ENCODE data around the gene DCTD. TPM values are rescaled to one million over a fixed set of nuclear protein-coding genes. Genes with fewer than 3 reads are reported as not detected.

Gene DCTD
- total RNA-seq, 1 experiment from 2014 or later, result 72.7 TPM

DNA sequence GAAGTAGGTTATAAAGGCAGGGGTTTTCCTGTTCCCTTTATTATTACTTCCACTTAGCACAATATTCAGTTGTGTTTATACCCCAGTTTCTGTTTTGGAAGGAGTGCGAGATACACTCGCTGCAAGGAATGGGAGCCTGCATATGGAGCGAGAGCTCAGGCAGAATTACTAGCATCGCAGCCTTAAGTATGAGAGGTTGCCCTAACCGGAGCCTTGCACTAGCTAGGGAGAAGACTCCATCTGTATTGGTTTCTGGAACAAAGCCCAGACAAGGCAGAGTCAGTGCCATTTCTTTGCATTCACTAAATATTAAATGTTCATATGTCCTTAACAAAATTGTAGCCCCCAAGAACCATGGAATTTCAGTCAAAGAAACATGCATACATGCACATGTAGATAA, 6.2 kb upstream of the DCTD start:
- POLR2A ChIA-PET (ENCODE audit: low non-redundant PET), result no interaction called here
- TF ChIP-seq CTCF (conservative IDR thresholded peaks at IDR 0.05; ENCODE audit: low read depth, low read length), result no peak
- no peak for TF ChIP-seq EZH2 (IDR thresholded peaks at IDR 0.05; ENCODE audit: borderline replicate concordance, low read depth, low read length, poor library complexity, severe bottlenecking)
- CTCF ChIA-PET, result no interaction called here
- DNase-seq (ENCODE audit: low spot score), result no peak
- Histone ChIP-seq H3K9me3 (ENCODE audit: low read depth, low read length, poor library complexity, severe bottlenecking) (no peaks in the 10 kb centered on the region), H3K36me3 (ENCODE audit: insufficient read depth, low read length, poor library complexity, severe bottlenecking) (no peaks in the 10 kb centered on the region), H3K4me1 (ENCODE audit: insufficient read depth, low read length, poor library complexity, severe bottlenecking) (no peaks in the 10 kb centered on the region), H3K27ac (ENCODE audit: low read depth, low read length, poor library complexity, severe bottlenecking) (no peak overlapping the region), H3K27me3 (replicated peaks; ENCODE audit: insufficient read depth, low read depth, low read length, poor library complexity) (no peaks in the 10 kb centered on the region), H3K4me3 (ENCODE audit: low read depth, low read length, poor library complexity, severe bottlenecking) (no peak overlapping the region)
- intact Hi-C loops (cut with micrococcal nuclease; ENCODE audit: unreplicated experiment), result loop anchor here (2.0 to 10.0 kb wide), 3 partner anchors 115 to 1779 kb away; no protein-coding TSS in a partner anchor
- no TSS peak for BruUV-seq (replicated peaks)

- POLR2A ChIA-PET (ENCODE audit: low non-redundant PET), result no interaction called here
- H3K27ac ChIP-seq (ENCODE audit: low read depth, low read length, poor library complexity, severe bottlenecking), result no peak overlapping the region
- H3K27me3 ChIP-seq (replicated peaks; ENCODE audit: insufficient read depth, low read depth, low read length, poor library complexity), result no peaks in the 10 kb centered on the region
- H3K36me3 ChIP-seq (ENCODE audit: insufficient read depth, low read length, poor library complexity, severe bottlenecking), result no peaks in the 10 kb centered on the region
- no peaks in the 10 kb centered on the region for H3K9me3 ChIP-seq (ENCODE audit: low read depth, low read length, poor library complexity, severe bottlenecking)
- H3K4me1 ChIP-seq (ENCODE audit: insufficient read depth, low read length, poor library complexity, severe bottlenecking), result peaks cover 5% of the 10 kb centered on the region
- intact Hi-C loops (cut with micrococcal nuclease; ENCODE audit: unreplicated experiment), result loop anchor here (2.0 to 10.0 kb wide), 3 partner anchors 114 to 1778 kb away; no protein-coding TSS in a partner anchor
- no peak for TF ChIP-seq EZH2 (IDR thresholded peaks at IDR 0.05; ENCODE audit: borderline replicate concordance, low read depth, low read length, poor library complexity, severe bottlenecking)
- no peak overlapping the region for H3K4me3 ChIP-seq (ENCODE audit: low read depth, low read length, poor library complexity, severe bottlenecking)
- DNase-seq (ENCODE audit: low spot score), result no peak
- no TSS peak for BruUV-seq (replicated peaks)
- CTCF ChIA-PET, result no interaction called here
These were observed 5.5 kb upstream of the DCTD start for GRCh38 chr4:182922501-182923284.

DNA sequence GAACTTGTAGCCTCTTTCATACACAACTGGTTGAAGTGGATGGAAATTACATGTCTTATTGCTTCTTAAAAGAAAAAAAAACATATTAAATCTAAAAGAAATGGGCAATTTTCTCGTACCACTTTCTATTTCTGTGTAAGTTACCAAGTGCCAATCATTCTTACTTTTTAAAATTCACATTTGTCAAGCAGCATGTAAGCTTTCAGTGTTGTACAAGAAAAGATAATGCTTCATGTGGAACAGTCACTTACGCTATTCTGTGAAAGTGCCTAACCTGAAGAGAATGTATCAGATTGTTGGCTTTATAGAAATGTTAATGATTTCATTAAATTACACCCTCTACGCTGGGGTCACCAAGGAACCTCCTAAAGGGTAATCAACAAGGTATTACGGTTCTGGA, 4.4 kb upstream of the DCTD start:
- POLR2A ChIA-PET (ENCODE audit: low non-redundant PET), result no interaction called here
- Histone ChIP-seq H3K4me1 (ENCODE audit: insufficient read depth, low read length, poor library complexity, severe bottlenecking) (peaks cover 5% of the 10 kb centered on the region), H3K4me3 (ENCODE audit: low read depth, low read length, poor library complexity, severe bottlenecking) (no peak overlapping the region), H3K36me3 (ENCODE audit: insufficient read depth, low read length, poor library complexity, severe bottlenecking) (no peaks in the 10 kb centered on the region), H3K9me3 (ENCODE audit: low read depth, low read length, poor library complexity, severe bottlenecking) (no peaks in the 10 kb centered on the region), H3K27ac (ENCODE audit: low read depth, low read length, poor library complexity, severe bottlenecking) (no peak overlapping the region), H3K27me3 (replicated peaks; ENCODE audit: insufficient read depth, low read depth, low read length, poor library complexity) (no peaks in the 10 kb centered on the region)
- CTCF ChIA-PET, result no interaction called here
- no TSS peak for BruUV-seq (replicated peaks)
- no peak for DNase-seq (ENCODE audit: low spot score)
- intact Hi-C loops (cut with micrococcal nuclease; ENCODE audit: unreplicated experiment), result loop anchor here (2.0 to 10.0 kb wide), 3 partner anchors 113 to 1777 kb away; no protein-coding TSS in a partner anchor
- TF ChIP-seq CTCF (conservative IDR thresholded peaks at IDR 0.05; ENCODE audit: low read depth, low read length) (no peak), EZH2 (IDR thresholded peaks at IDR 0.05; ENCODE audit: borderline replicate concordance, low read depth, low read length, poor library complexity, severe bottlenecking) (no peak)
